Thyroid gland (tissue), 4 donors: Measurements from ENCODE around the gene CLCN5.

Experiments
- POLR2A ChIP-seq, 2 donors: fragments of 450-650 bp; IDR thresholded peaks; one replicate each; pipeline ENCODE4 v1.6.1; 2017; ENCODE audit warnings: antibody characterized with exemption in 2 of 2, mild to moderate bottlenecking in 2 of 2, moderate library complexity in 1 of 2
- TF ChIP-seq, protein P1 (sequence below), 6 experiments: fragments of 200-600 bp in 3 of 6; fragments of 450-650 bp in 3 of 6; sonication (generic) in 3 of 6; IDR thresholded peaks; one replicate each; pipeline ENCODE4 v1.5.1; 2016 to 2019; ENCODE audit warnings: antibody characterized with exemption in 6 of 6, mild to moderate bottlenecking in 2 of 6, inconsistent platforms in 1 of 6, moderate library complexity in 1 of 6

GRCh38 chrX:49878128-49878833 lies 44.1 kb upstream of the CLCN5 start:
- TF ChIP-seq POLR2A (IDR thresholded peaks at IDR 0.05) = no peak
- TF ChIP-seq, protein P1, sequence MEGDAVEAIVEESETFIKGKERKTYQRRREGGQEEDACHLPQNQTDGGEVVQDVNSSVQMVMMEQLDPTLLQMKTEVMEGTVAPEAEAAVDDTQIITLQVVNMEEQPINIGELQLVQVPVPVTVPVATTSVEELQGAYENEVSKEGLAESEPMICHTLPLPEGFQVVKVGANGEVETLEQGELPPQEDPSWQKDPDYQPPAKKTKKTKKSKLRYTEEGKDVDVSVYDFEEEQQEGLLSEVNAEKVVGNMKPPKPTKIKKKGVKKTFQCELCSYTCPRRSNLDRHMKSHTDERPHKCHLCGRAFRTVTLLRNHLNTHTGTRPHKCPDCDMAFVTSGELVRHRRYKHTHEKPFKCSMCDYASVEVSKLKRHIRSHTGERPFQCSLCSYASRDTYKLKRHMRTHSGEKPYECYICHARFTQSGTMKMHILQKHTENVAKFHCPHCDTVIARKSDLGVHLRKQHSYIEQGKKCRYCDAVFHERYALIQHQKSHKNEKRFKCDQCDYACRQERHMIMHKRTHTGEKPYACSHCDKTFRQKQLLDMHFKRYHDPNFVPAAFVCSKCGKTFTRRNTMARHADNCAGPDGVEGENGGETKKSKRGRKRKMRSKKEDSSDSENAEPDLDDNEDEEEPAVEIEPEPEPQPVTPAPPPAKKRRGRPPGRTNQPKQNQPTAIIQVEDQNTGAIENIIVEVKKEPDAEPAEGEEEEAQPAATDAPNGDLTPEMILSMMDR (IDR thresholded peaks at IDR 0.05) = no peak
